Measurements from ENCODE around the gene LRCH3.
A peak's percentile ranks its signal among the peaks of the same experiment; 100 is the strongest.
"Not testable (repeated sequence)": the region's sequence is repeated elsewhere in the genome, so short reads cannot be mapped to it uniquely, and the experiment has no call there.

LRCH3 gene

DNA sequence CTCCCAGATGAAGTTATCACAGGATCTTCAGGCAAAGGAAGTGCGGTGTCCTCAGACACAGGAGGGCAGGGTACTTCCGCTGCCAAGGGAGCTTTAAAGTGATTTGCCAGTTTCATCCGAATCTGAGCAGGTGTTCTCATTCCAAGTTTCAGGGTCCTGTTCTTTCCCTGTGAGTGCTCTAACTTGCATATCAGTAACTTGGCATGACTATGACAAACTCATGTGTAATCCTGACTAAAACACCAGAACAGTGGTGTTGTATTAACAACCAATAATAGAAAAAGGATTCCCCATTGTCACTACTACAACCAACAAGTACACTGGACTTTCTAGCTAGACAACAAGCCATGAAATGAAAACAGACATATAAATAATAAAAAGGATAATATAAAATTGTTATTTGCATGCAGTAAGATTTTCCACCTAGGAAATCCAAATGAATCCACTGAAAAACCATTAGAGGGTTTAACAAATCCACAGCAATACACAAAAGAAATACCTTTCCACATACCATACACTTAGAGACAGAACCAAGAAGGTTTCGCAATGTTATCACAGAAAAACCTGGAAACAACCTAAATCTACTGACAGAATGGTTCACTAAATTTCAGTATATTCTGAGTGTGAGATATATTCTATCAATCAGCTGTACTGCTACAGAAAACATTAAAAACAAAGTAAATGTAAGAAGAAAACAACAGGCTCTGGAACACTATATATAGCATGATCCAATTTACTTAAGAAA is 118.1 kb downstream of the LRCH3 start:
- Histone ChIP-seq H3K27ac (no peak overlapping the region), H3K27me3 (replicated peaks) (no peaks in the 10 kb centered on the region), H3K36me3 (replicated peaks) (no peaks in the 10 kb centered on the region), H3K4me3 (ENCODE audit: low read depth, low read length) (no peak overlapping the region)
- no peak for DNase-seq
- TF ChIP-seq, protein P1, sequence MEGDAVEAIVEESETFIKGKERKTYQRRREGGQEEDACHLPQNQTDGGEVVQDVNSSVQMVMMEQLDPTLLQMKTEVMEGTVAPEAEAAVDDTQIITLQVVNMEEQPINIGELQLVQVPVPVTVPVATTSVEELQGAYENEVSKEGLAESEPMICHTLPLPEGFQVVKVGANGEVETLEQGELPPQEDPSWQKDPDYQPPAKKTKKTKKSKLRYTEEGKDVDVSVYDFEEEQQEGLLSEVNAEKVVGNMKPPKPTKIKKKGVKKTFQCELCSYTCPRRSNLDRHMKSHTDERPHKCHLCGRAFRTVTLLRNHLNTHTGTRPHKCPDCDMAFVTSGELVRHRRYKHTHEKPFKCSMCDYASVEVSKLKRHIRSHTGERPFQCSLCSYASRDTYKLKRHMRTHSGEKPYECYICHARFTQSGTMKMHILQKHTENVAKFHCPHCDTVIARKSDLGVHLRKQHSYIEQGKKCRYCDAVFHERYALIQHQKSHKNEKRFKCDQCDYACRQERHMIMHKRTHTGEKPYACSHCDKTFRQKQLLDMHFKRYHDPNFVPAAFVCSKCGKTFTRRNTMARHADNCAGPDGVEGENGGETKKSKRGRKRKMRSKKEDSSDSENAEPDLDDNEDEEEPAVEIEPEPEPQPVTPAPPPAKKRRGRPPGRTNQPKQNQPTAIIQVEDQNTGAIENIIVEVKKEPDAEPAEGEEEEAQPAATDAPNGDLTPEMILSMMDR (IDR thresholded peaks at IDR 0.05; ENCODE audit: low read depth, low read length, missing control alignments), result no peak
- in situ Hi-C loops (cut with HindIII; ENCODE audit: low pct_ligation_motif_present, low sequenced_read_pairs), result no loop called here

- in situ Hi-C loops (cut with HindIII; ENCODE audit: low pct_ligation_motif_present, low sequenced_read_pairs), result no loop called here
- Histone ChIP-seq H3K27ac (no peak overlapping the region), H3K36me3 (replicated peaks) (no peaks in the 10 kb centered on the region), H3K27me3 (replicated peaks) (no peaks in the 10 kb centered on the region), H3K4me3 (ENCODE audit: low read depth, low read length) (peak overlapping the region; percentile 31)
- DNase-seq, result peak; percentile 3
- TF ChIP-seq, protein P1 (IDR thresholded peaks at IDR 0.05; ENCODE audit: low read depth, low read length, missing control alignments), result no peak
These were observed 121.9 kb downstream of the LRCH3 start for GRCh38 chr3:197912741-197913476.

- in situ Hi-C loops (cut with HindIII; ENCODE audit: low pct_ligation_motif_present, low sequenced_read_pairs), result no loop called here
- Histone ChIP-seq H3K27me3 (replicated peaks) (no peaks in the 10 kb centered on the region), H3K4me3 (ENCODE audit: low read depth, low read length) (no peak overlapping the region), H3K27ac (no peak overlapping the region), H3K36me3 (replicated peaks) (no peaks in the 10 kb centered on the region)
- TF ChIP-seq, protein P1 (IDR thresholded peaks at IDR 0.05; ENCODE audit: low read depth, low read length, missing control alignments), result no peak
- no peak for DNase-seq
These were observed 122.8 kb downstream of the LRCH3 start for GRCh38 chr3:197913641-197914380.

GRCh38 chr3:197921429-197922275 is 130.6 kb downstream of the LRCH3 start:
- H3K36me3 ChIP-seq (replicated peaks); H3K27me3 ChIP-seq (replicated peaks); DNase-seq; in situ Hi-C loops (cut with HindIII; ENCODE audit: low pct_ligation_motif_present, low sequenced_read_pairs); H3K4me3 ChIP-seq (ENCODE audit: low read depth, low read length); H3K27ac ChIP-seq: not testable (repeated sequence)

GRCh38 chr3:197926418-197926817 is 135.4 kb downstream of the LRCH3 start:
- no peaks in the 10 kb centered on the region for H3K27me3 ChIP-seq (replicated peaks)
- DNase-seq, result no peak
- H3K27ac ChIP-seq, result no peak overlapping the region
- H3K36me3 ChIP-seq (replicated peaks), result no peaks in the 10 kb centered on the region
- H3K4me3 ChIP-seq (ENCODE audit: low read depth, low read length), result no peak overlapping the region
- in situ Hi-C loops (cut with HindIII; ENCODE audit: low pct_ligation_motif_present, low sequenced_read_pairs), result no loop called here
- TF ChIP-seq, protein P1 (IDR thresholded peaks at IDR 0.05; ENCODE audit: low read depth, low read length, missing control alignments), result peak; percentile 37

- DNase-seq; H3K36me3 ChIP-seq (replicated peaks); H3K4me3 ChIP-seq (ENCODE audit: low read depth, low read length); H3K27me3 ChIP-seq (replicated peaks); in situ Hi-C loops (cut with HindIII; ENCODE audit: low pct_ligation_motif_present, low sequenced_read_pairs); H3K27ac ChIP-seq: not testable (repeated sequence)
These were observed 136.5 kb downstream of the LRCH3 start for GRCh38 chr3:197927578-197927977.

All from brain microvascular endothelial cell (primary cell).